Parathyroid adenoma (tissue), 2 donors: ENCODE results near the gene ZP2.

Source experiments
- H2AFZ ChIP-seq: fragments of 300-600 bp; sonication (generic); one replicate; pipeline ENCODE4 v1.7.0; 2017; ENCODE audit warnings: antibody characterized with exemption, mild to moderate bottlenecking
- H3K27ac ChIP-seq: fragments of 300-600 bp; sonication (generic); one replicate; pipeline ENCODE4 v1.7.0; 2017
- H3K27me3 ChIP-seq: fragments of 300-600 bp; sonication (generic); one replicate; pipeline ENCODE4 v1.7.0; 2017; ENCODE audit warnings: low read length; ENCODE audit not compliant: control insufficient read depth, insufficient read depth
- H3K36me3 ChIP-seq: fragments of 300-600 bp; sonication (generic); one replicate; pipeline ENCODE4 v1.7.0; 2017; ENCODE audit warnings: low read length; ENCODE audit not compliant: control insufficient read depth, insufficient read depth
- H3K4me1 ChIP-seq: fragments of 300-600 bp; sonication (generic); one replicate; pipeline ENCODE4 v1.7.0; 2017; ENCODE audit warnings: control low read depth
- H3K4me2 ChIP-seq: fragments of 300-600 bp; sonication (generic); one replicate; pipeline ENCODE4 v1.7.0; 2017; ENCODE audit warnings: low read length
- H3K4me3 ChIP-seq: fragments of 300-600 bp; sonication (generic); one replicate; pipeline ENCODE4 v1.7.0; 2017; ENCODE audit warnings: low read depth, low read length
- H3K79me2 ChIP-seq: fragments of 300-600 bp; sonication (generic); one replicate; pipeline ENCODE4 v1.7.0; 2017; ENCODE audit warnings: control low read depth
- H3K9ac ChIP-seq: fragments of 300-600 bp; sonication (generic); one replicate; pipeline ENCODE4 v1.7.0; 2017; ENCODE audit warnings: mild to moderate bottlenecking
- H3K9me3 ChIP-seq: fragments of 300-600 bp; sonication (generic); one replicate; pipeline ENCODE4 v1.7.0; 2017; ENCODE audit warnings: low read length; ENCODE audit not compliant: control insufficient read depth
- TF ChIP-seq, protein P1 (sequence below): fragments of 300-600 bp; sonication (generic); IDR thresholded peaks from one replicate; pipeline ENCODE4 v1.7.0; 2017; ENCODE audit warnings: antibody characterized with exemption, mild to moderate bottlenecking
- donor health status: primary hyperparathyroidism.

ZP2 gene

GRCh38 chr16:21194771-21195301 lies 16.5 kb downstream of the ZP2 start:
- TF ChIP-seq, protein P1, sequence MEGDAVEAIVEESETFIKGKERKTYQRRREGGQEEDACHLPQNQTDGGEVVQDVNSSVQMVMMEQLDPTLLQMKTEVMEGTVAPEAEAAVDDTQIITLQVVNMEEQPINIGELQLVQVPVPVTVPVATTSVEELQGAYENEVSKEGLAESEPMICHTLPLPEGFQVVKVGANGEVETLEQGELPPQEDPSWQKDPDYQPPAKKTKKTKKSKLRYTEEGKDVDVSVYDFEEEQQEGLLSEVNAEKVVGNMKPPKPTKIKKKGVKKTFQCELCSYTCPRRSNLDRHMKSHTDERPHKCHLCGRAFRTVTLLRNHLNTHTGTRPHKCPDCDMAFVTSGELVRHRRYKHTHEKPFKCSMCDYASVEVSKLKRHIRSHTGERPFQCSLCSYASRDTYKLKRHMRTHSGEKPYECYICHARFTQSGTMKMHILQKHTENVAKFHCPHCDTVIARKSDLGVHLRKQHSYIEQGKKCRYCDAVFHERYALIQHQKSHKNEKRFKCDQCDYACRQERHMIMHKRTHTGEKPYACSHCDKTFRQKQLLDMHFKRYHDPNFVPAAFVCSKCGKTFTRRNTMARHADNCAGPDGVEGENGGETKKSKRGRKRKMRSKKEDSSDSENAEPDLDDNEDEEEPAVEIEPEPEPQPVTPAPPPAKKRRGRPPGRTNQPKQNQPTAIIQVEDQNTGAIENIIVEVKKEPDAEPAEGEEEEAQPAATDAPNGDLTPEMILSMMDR: no peak
- no peaks in the 10 kb centered on the region for H3K4me1 ChIP-seq
- H3K79me2 ChIP-seq: no peaks in the 10 kb centered on the region
- H3K4me2 ChIP-seq: no peak overlapping the region
- H3K36me3 ChIP-seq: no peaks in the 10 kb centered on the region
- H3K4me3 ChIP-seq: no peak overlapping the region
- no peaks in the 10 kb centered on the region for H3K9me3 ChIP-seq
- no peak overlapping the region for H3K9ac ChIP-seq
- H3K27me3 ChIP-seq: no peaks in the 10 kb centered on the region
- no peak overlapping the region for H2AFZ ChIP-seq
- no peak overlapping the region for H3K27ac ChIP-seq

DNA sequence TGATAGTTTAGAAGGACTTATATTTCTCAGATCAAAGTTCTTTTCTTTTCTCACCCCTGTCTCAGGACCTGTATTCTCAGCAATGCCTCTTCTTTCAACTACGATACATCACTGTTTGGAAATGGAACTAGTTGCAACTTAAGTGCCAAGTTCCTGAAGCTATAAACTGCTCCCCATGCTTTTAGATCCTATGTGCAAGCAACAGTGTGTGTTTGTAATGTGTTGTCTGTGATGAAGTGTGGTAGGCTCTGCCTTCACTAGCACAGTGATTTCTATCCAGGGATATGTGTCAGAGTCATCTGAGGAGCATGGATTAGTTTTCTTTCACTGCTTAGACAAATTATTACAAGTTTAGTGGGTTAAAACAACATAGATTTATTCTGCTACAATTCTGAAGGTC lies 18.4 kb downstream of the ZP2 start:
- H3K36me3 ChIP-seq: no peaks in the 10 kb centered on the region
- TF ChIP-seq, protein P1: no peak

GRCh38 chr16:21190599-21190998 lies 20.8 kb downstream of the ZP2 start:
- Histone ChIP-seq H3K27ac (no peak overlapping the region), H3K4me1 (no peaks in the 10 kb centered on the region), H3K79me2 (no peaks in the 10 kb centered on the region), H3K27me3 (no peaks in the 10 kb centered on the region), H3K9ac (no peak overlapping the region), H3K4me2 (no peak overlapping the region), H2AFZ (no peak overlapping the region), H3K9me3 (no peaks in the 10 kb centered on the region), H3K4me3 (no peak overlapping the region), H3K36me3 (no peaks in the 10 kb centered on the region)
- TF ChIP-seq, protein P1: no peak

More for the DNA sequence above, 18.4 kb downstream of the ZP2 start:
- Histone ChIP-seq H3K9ac (no peak overlapping the region), H3K4me3 (no peak overlapping the region), H3K4me2 (no peak overlapping the region), H2AFZ (no peak overlapping the region), H3K27me3 (no peaks in the 10 kb centered on the region), H3K9me3 (no peaks in the 10 kb centered on the region), H3K27ac (no peak overlapping the region), H3K4me1 (no peaks in the 10 kb centered on the region), H3K79me2 (no peaks in the 10 kb centered on the region)

DNA sequence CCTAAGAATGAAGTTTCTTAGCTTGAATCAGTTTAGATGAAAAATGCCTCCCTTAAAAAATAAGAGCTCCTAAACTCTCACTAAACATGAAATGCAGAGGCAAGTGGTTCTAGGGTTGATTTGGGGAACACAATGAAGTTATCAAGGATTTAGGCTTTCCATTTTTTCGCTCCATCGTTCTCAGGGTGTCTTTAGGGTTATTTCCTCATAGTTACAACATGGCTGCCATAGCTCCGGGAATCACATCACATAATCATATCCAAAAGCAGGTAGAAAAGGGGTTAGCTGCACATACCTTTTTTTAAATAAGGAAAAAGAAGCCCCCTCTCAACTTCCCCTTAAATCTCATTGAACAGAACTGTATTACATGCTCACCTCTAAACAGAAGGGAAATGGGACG lies 21.4 kb downstream of the ZP2 start:
- H3K36me3 ChIP-seq: no peaks in the 10 kb centered on the region
- no peaks in the 10 kb centered on the region for H3K27me3 ChIP-seq
- no peaks in the 10 kb centered on the region for H3K9me3 ChIP-seq
- TF ChIP-seq, protein P1: no peak
- H3K9ac ChIP-seq: no peak overlapping the region
- no peak overlapping the region for H3K4me2 ChIP-seq
- H3K4me3 ChIP-seq: no peak overlapping the region
- H3K4me1 ChIP-seq: no peaks in the 10 kb centered on the region
- no peak overlapping the region for H2AFZ ChIP-seq
- H3K27ac ChIP-seq: no peak overlapping the region
- H3K79me2 ChIP-seq: no peaks in the 10 kb centered on the region

DNA sequence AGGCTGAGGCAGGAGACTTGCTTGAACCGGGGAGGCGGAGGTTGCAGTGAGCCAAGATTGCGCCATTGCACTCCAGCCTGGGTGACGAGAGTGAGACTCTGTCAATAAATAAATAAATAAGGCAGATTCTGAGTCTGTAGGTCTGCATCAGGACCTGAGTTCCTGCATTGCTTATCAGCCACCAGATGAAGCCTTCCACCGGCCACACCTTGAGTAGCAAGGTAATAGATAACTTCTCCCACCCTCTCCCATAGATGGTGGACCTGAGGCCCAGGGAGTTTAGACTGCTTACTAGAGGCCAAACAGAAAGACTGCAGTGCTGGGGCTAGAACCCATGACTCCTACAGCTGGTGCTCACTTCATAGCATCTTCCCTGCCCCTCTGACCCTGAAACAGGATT lies 22.1 kb downstream of the ZP2 start:
- TF ChIP-seq, protein P1: no peak
- no peak overlapping the region for H3K4me2 ChIP-seq
- no peaks in the 10 kb centered on the region for H3K9me3 ChIP-seq
- H2AFZ ChIP-seq: no peak overlapping the region
- no peaks in the 10 kb centered on the region for H3K36me3 ChIP-seq
- no peaks in the 10 kb centered on the region for H3K4me1 ChIP-seq
- H3K79me2 ChIP-seq: no peaks in the 10 kb centered on the region
- H3K9ac ChIP-seq: no peak overlapping the region
- no peak overlapping the region for H3K27ac ChIP-seq
- no peaks in the 10 kb centered on the region for H3K27me3 ChIP-seq
- H3K4me3 ChIP-seq: no peak overlapping the region
